GM12801 (cell line): Measurements from ENCODE around the gene ORAI2.

ENCODE experiments used
- CTCF ChIP-seq: IDR thresholded peaks from one replicate; pipeline ENCODE4 v1.5.1; 2011; ENCODE audit warnings: control low read depth; ENCODE audit not compliant: insufficient read length; ENCODE audit errors: extremely low read depth

Gene ORAI2

GRCh38 chr7:102439963-102440795 is 6.8 kb downstream of the ORAI2 start:
- TF ChIP-seq CTCF = no peak

GRCh38 chr7:102444961-102445673 is 11.7 kb downstream of the ORAI2 start:
- TF ChIP-seq CTCF = no peak

- no peak for TF ChIP-seq CTCF
These were observed 12.3 kb downstream of the ORAI2 start for GRCh38 chr7:102445674-102446071.

- no peak for TF ChIP-seq CTCF
These were observed 13.2 kb downstream of the ORAI2 start for GRCh38 chr7:102446387-102447156.

- no peak for TF ChIP-seq CTCF
These were observed 13.9 kb downstream of the ORAI2 start for GRCh38 chr7:102447311-102447710.

GRCh38 chr7:102449136-102449535 is 15.8 kb downstream of the ORAI2 start:
- no peak for TF ChIP-seq CTCF

- no peak for TF ChIP-seq CTCF
These were observed 16.9 kb downstream of the ORAI2 start for GRCh38 chr7:102450242-102450641.
